Measurements from ENCODE around the gene TMEM248. TPM values are rescaled to one million over a fixed set of nuclear protein-coding genes. Genes with fewer than 3 reads are reported as not detected.
"Not testable (repeated sequence)": the region's sequence is repeated elsewhere in the genome, so short reads cannot be mapped to it uniquely, and the experiment has no call there.

The TMEM248 gene
- total RNA-seq, 4 donors from 2014 or later, result 53.2 to 65.9 (median 60.3) TPM

DNA sequence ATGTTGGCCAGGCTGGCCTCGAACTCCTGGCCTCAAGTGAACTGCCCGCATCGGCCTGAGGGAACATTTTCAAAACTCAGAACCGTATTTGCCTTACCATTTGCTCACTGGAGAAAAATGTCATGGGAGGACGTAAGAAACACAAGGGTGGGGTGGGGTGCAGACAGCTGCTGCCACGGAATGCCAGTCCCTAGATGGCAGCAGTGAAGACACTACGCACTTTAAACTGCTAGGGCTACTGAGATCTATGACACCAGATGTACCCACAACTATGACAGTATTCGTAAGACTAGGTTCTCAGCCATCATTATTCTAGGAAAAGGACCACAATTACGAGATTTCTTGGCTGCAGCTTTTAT lies 73.6 kb downstream of the TMEM248 start:
- in situ Hi-C loops (cut with MboI; ENCODE audit: low sequenced_read_pairs in 4 of 4); H3K27me3 ChIP-seq; H3K9me3 ChIP-seq: not testable (repeated sequence)
- ATAC-seq (peak; percentile 72 to 77), DNase-seq (peak; percentile 55 to 88)
- Histone ChIP-seq H3K4me1 (peaks cover 17 to 19% of the 10 kb centered on the region in 2 donors), H3K36me3 (peaks cover 0 to 39% of the 10 kb centered on the region in 2 donors), H3K4me3 (peak overlapping the region; percentile 77 to 96 (median 93)), H3K27ac (peak overlapping the region; percentile 97 to 100 (median 98))
- intact Hi-C loops (cut with DNase I; ENCODE audit: low total_unique reads), result loop anchor here (1.0 to 10.0 kb wide), 5 partner anchors 72 to 440 kb away; partner anchors contain the start of genes KCTD7 and TMEM248
- TF ChIP-seq, protein P1, sequence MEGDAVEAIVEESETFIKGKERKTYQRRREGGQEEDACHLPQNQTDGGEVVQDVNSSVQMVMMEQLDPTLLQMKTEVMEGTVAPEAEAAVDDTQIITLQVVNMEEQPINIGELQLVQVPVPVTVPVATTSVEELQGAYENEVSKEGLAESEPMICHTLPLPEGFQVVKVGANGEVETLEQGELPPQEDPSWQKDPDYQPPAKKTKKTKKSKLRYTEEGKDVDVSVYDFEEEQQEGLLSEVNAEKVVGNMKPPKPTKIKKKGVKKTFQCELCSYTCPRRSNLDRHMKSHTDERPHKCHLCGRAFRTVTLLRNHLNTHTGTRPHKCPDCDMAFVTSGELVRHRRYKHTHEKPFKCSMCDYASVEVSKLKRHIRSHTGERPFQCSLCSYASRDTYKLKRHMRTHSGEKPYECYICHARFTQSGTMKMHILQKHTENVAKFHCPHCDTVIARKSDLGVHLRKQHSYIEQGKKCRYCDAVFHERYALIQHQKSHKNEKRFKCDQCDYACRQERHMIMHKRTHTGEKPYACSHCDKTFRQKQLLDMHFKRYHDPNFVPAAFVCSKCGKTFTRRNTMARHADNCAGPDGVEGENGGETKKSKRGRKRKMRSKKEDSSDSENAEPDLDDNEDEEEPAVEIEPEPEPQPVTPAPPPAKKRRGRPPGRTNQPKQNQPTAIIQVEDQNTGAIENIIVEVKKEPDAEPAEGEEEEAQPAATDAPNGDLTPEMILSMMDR (IDR thresholded peaks at IDR 0.05 in 4 of 5, conservative IDR thresholded peaks at IDR 0.05 in 1 of 5), result peak in 1 of 5 experiments; percentile 24

DNA sequence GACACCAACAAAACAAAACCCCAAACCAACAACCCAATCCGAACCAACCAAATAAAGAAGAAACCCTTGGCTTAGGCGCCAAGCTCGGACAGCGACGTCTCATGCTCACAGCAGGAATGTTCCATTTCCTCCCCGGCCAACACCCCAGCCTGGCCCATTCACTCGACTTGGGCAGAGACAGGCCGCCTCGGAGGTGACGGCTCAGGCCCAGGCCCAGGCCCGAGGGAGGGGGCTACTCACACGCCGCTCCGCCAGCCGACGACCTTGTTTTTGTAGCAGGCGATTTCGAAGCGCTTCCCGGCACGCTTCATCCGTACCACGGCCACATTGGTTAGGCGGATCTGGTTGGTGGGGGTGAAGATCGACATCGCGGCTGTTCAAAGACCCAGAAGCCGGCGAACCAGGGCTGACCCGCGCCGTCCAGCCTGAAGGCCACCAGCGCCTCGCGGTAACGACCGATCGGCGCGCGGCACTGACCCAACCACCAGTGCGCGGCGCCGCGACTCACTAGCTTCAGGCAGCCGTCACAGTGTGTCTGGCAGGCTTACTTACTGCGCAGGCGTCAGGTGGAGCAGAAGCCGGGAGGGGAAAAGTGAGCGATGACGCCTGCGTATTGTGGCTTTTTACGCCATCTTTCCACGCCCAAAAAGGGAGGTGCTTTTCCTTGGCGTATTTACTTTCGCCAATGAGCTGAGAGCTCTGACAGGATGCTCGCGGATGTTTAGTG lies 74.2 kb downstream of the TMEM248 start, which contains the start of gene SBDS:
Gene SBDS, minus strand, starts transcription at position 537 of the 727 bp plus-strand sequence. Its CDS starts 169 bp downstream, at position 368.
- ATAC-seq, result peak; percentile 83

DNA sequence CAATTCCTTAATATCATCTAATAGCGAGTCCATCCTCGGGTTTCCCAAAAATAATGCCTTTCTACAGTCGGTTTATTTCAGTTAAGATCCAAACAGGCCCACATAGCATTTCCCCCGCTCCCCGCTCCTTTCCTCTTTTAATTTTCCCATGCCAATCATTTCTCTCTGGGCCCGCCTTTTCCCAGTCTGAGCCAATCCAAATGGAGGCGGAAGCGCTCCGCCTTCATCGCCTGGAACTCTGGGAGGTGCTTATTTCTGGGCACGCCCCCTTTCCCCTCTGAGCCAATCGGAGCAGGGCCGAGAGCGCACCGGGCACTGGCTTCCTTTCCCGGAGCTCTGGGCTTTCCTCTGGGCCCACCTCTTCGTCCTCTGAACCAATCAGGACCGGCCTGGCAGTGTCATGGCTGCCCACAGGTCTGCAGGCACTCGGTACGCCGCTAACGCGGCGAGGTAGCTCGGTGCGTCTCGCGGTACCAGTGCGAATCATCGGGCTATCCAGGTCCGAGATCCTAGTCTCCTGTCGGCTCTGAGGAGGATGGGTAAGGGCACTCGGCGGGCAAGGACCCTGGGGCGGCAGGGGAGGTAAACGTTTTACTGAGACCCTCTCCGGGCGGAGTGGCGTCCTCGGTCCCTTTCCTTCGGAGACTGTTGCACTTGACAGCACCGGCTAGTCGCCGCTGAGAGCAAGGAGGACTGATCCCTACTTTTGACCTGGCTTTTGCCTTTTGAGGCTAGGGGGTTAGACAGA lies 75.6 kb downstream of the TMEM248 start, which contains the start of gene TYW1:
Gene TYW1, plus strand, starts transcription at position 390 of the 748 bp plus-strand sequence. Its CDS starts 146 bp downstream, at position 536.
- intact Hi-C loops (cut with DNase I; ENCODE audit: low total_unique reads), result loop anchor here (2.0 to 10.0 kb wide), 4 partner anchors 154 to 442 kb away; partner anchors contain the start of gene RABGEF1
- peak; percentile 74 to 87 for ATAC-seq

More for the DNA sequence above, 74.2 kb downstream of the TMEM248 start, which contains the start of gene SBDS:
- H3K27me3 ChIP-seq; H3K9me3 ChIP-seq; in situ Hi-C loops (cut with MboI; ENCODE audit: low sequenced_read_pairs in 4 of 4): not testable (repeated sequence)
- intact Hi-C loops (cut with DNase I; ENCODE audit: low total_unique reads), result loop anchor here (1.0 to 10.0 kb wide), 4 partner anchors 153 to 440 kb away; partner anchors contain the start of gene KCTD7
- DNase-seq, result peak; percentile 95 to 98
- peak; percentile 97 to 98 for TF ChIP-seq POLR2A (IDR thresholded peaks at IDR 0.05)
- peaks cover 0 to 35% of the 10 kb centered on the region in 2 donors for H3K36me3 ChIP-seq
- H3K27ac ChIP-seq, result peak within 1 kb of the TSS; percentile 97 to 100 (median 98)
- peak within 1 kb of the TSS; percentile 77 to 96 (median 93) for H3K4me3 ChIP-seq
- peaks cover 17 to 19% of the 10 kb centered on the region in 2 donors for H3K4me1 ChIP-seq

DNA sequence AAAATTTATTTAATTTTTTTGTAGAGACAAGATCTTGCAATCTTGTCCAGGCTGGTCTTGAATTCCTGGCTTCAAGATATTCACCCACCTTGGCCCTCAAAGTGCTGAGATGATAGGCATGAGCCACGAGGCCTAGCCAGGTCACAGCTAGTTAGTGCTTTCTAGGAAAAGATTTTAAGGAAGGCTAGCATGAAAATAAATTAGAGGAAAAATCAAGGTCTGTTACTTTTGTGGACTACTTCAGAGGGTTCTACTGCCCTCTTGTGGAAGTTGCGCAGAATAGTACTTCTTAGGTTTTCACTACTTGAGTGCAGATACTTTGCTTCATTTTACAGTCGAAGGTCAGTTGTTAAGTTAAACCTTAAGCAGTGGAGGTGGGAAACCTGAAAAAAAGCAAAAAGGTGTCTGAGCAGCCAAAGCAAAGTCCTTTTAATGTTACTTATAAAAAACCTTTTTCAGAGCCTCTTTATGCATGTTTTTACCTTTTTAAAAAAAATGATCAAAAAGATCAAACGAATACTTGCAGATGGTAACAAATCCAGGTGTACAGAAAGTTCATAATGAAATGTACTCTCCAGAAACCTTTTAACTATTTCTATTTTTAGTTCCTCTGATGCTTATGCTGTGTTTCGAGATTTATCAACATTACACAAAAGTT lies 79.7 kb downstream of the TMEM248 start:
- H3K4me3 ChIP-seq; in situ Hi-C loops (cut with MboI; ENCODE audit: low sequenced_read_pairs in 4 of 4); H3K9me3 ChIP-seq; H3K27ac ChIP-seq; intact Hi-C loops (cut with DNase I; ENCODE audit: low total_unique reads); DNase-seq; H3K4me1 ChIP-seq; H3K36me3 ChIP-seq; ATAC-seq; H3K27me3 ChIP-seq: not testable (repeated sequence)
- TF ChIP-seq, protein P1 (IDR thresholded peaks at IDR 0.05 in 4 of 5, conservative IDR thresholded peaks at IDR 0.05 in 1 of 5), result peak in 2 of 5 experiments; percentile 31 to 55

More for the DNA sequence above, 75.6 kb downstream of the TMEM248 start, which contains the start of gene TYW1:
- H3K9me3 ChIP-seq; in situ Hi-C loops (cut with MboI; ENCODE audit: low sequenced_read_pairs in 4 of 4); H3K27me3 ChIP-seq: not testable (repeated sequence)
- Histone ChIP-seq H3K36me3 (peaks cover 0 to 21% of the 10 kb centered on the region in 2 donors), H3K27ac (peak within 1 kb of the TSS; percentile 97 to 100 (median 98)), H3K4me1 (peaks cover 17 to 19% of the 10 kb centered on the region in 2 donors), H3K4me3 (peak within 1 kb of the TSS; percentile 79 to 96 (median 93))
- DNase-seq, result peak; percentile 98 to 99
- peak; percentile 72 to 76 for TF ChIP-seq POLR2A (IDR thresholded peaks at IDR 0.05)

DNA sequence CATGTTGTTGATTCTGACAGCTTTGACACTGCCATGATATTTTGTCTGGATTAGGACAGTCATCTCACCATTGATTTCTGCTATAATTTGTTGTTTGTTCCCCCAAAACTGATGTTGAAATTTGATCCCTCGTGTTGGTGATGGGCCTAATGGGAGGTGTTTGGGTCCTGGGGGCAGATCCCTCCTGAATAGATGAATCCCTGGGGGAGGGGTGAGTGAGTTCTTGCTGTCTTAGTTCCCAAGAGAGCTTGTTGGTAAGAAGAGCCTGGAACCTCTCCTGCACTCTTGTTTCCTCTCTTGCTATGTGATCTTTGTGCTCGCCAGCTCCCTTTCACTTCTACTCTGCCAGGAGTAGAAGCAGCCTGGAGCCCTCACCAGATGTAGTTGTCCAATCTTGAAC lies 83.1 kb downstream of the TMEM248 start:
- intact Hi-C loops (cut with DNase I; ENCODE audit: low total_unique reads); DNase-seq; H3K4me3 ChIP-seq; H3K4me1 ChIP-seq; H3K36me3 ChIP-seq; H3K27me3 ChIP-seq; H3K9me3 ChIP-seq; in situ Hi-C loops (cut with MboI; ENCODE audit: low sequenced_read_pairs in 4 of 4): not testable (repeated sequence)
- peak in 1 of 2 donors; percentile 35 for ATAC-seq
- peak overlapping the region in 1 of 4 donors; percentile 4 for H3K27ac ChIP-seq
